Activated CD4-positive, alpha-beta T cell treated with anti-CD3 and anti-CD28 coated beads, Interleukin-2, Interleukin-6, amounts not matched to agents 100 ng/mL and 50 ng/mL, durations not matched to agents 16 hours and 8 hours (primary cell): ENCODE results near the gene ZNF222.
A peak's percentile ranks its signal among the peaks of the same experiment; 100 is the strongest.

Experiments
- DNase-seq: peaks from one replicate; pipeline ENCODE4 v3.0.0-alpha.2; 2020

Gene ZNF222

DNA sequence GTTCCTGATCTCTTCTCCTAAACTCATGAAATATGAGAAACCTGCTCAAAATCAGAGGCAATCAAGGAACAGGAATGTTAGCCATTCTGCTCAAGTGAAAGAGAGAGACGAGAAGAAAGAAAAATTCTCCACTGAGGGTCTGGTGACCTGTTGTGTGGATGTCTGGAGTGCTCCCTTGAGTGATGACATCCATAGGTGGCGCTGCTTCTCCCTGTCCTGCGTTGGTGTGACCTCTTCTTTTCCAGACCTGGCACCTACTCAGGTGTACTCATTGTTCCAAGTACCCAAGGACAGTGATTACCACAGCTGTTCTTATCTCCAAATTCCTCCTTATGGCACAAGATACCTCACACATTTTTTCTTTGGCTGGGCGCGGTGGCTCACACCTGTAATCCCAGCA, 30.7 kb downstream of the ZNF222 start:
- no peak for DNase-seq

DNA sequence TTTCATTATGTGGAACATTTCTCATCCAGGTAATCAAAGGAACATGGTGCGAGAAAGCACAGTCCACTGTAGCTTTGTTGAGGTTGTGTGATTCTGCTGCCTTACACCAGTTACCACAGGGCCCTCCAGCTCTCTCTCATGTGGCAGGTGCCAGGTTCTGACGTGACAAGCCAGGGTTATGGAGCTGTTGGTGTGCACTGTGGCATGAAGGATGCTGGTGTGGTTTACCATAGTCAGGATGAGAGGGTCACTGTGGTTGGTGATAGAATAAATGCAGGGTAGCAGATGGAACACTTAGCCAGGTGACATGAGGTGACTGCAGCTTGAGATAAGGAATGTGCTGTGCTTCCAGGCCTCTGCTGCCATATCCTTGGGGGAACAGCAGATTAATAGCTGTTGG, 34.0 kb downstream of the ZNF222 start:
- no peak for DNase-seq

DNA sequence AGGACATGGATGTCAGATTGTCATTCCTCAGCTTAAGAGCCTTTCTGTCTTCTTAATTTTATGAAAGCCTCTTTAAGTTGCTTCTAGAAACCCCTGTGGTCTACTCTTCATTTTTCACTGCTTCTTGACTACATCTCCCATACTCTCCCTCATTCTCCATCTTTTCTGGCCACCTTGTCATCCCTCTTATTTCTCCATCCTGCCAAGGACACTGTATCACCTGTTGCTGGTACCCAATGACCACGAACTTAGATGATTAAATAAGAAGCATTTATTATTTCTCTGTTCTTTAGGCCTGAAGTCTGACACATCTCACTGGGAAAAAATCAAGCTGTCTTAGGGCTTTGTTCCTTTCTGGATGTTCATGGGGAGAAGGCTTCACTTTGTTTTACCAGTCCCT, 35.9 kb downstream of the ZNF222 start:
- DNase-seq, result no peak

DNA sequence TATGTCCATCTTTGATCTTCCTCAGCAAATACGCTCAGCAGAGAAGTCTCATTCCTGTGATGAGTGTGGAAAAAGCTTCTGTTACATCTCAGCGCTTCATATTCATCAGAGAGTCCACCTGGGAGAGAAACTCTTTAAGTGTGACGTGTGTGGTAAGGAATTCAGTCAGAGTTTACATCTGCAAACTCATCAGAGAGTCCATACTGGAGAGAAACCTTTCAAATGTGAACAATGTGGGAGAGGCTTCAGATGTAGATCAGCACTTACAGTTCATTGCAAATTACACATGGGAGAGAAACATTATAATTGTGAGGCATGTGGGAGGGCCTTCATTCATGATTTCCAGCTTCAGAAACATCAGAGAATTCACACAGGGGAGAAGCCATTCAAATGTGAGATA, 41.1 kb downstream of the ZNF222 start:
- DNase-seq, result no peak

DNA sequence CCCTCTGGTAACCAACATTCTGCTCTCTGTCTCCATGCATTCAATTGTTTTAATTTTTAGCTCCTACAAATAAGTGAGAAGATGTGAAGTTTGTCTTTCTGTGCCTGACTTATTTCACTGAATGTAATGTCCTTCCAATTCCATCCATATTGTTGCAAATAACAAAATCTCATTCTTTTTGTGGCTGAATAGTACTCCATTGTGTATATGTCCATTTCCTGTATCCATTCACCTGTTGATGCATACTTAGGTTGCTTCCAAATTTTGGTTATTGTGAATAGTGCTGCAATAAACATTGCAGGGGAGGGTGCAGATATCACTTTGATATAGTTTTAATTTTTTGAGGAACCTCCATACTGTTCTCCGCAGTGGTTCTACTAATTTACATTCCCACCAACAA, 44.2 kb downstream of the ZNF222 start:
- DNase-seq, result no peak

DNA sequence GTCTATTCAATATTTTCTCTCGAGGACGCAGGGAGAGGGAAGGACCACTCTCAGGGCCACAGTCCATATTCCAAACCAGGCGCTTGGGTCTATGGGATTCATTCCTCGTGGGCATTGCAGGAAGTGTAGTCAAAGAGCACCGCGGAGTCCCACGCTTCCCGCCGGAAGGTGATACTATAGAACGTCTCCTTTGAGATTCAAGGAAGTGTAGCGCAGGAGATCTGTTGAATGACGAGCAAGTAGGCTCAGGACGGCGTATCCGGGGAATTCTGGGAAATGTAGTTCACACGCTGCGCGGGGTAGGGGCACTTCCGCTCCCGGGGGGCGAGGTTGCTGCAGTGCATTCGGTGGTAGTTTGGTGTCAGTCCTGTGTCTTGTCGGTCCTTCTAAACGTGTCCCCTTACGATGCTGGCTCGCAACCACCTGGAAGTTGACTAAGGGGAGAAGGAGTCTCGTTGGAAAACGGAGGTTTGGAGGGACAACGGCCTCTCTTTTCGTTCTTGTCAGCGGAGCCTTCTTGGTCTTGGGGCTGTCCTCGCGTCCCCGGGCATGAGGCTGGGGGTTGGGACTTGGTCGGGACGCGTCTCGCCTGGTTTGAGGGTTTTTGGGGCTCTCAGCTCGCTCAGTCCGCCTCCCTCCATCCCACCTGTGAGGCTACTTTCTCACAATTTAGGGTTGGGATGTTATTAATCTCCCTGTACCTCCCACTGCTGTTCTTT, 46.8 kb downstream of the ZNF222 start, which contains the start of gene ZNF284:
TSS of gene ZNF284 (plus strand) at position 336 of the 719 bp plus-strand sequence. CDS start 4,231 bp downstream, outside the sequence.
- DNase-seq, result peak; percentile 85

DNA sequence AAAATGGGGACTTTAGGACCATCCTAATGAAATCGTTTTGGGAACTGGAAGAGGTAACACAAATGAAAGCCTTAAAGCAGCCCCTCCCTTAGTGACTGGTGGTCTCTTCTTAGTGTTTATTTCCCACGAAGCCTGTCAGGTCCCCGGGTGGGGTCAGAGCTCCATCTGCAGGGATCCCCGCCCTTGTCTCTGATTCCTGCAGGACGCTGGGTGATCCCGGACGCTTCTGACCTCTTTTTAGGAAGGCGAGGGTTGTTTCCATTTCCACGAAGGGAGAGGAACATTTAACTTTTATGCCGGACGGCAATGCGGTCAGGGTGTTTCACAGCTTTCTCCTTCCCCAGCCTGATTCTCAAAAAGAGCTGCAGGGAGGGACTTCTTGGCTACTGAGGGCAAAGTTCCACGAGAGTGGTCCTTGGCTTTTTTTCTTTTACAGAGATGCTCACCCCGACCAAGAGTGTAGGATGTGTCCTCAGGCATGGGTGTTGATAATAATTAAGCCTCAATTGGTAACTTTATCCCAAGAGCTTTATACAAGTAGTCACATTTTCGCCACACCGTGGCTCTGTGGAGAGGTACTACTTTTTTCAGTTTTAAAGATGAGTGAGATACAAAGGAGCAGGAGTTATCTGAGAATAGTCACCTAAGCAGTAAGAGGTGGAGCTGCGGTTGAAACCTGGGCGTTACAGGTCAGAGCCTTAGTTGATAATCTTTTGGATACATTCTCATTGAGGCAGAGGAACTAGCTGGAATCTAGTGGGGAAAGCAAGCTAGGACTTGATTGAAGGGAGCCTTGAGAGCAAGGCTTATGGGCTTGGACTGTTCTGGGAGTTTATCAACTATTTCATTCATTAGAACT, 47.6 kb downstream of the ZNF222 start:
- no peak for DNase-seq

DNA sequence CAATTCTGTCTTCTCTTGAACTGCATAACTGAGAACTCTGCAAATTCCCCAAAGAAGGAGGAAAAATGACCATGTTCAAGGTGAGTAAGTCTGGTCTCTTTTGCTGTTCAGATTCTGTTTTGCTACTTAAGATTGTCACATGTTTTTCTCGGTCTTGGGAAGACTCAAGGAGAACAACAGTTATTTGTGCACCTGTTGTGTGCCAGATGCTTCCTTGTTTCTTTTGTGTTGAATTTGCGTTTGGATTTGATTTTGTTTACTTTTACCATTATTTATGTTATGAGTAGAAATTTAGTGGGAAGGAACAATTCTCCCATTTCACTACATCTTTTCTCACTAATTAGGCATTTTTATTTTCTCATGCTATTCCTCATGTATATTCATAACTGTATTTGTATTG, 51.1 kb downstream of the ZNF222 start:
- DNase-seq, result no peak
